Measurements from ENCODE around the gene B4GALT3.

The B4GALT3 gene

GRCh38 chr1:161201836-161202712 is 24.8 kb upstream of the B4GALT3 start, which contains the start of gene NDUFS2:
Gene NDUFS2, plus strand, starts transcription at chr1:161202367. Its CDS starts 19 bp downstream, at chr1:161202386.
- peak; percentile 96 for DNase-seq (ENCODE audit: low read depth)

- DNase-seq (ENCODE audit: low read depth) = no peak
Observed at GRCh38 chr1:161200992-161201835, 23.9 kb upstream of the B4GALT3 start.

- DNase-seq (ENCODE audit: low read depth) = no peak
Observed at GRCh38 chr1:161200421-161200991, 23.2 kb upstream of the B4GALT3 start.

- no peak for DNase-seq (ENCODE audit: low read depth)
Observed at GRCh38 chr1:161199506-161200139, 22.3 kb upstream of the B4GALT3 start.

GRCh38 chr1:161198897-161199431 is 21.7 kb upstream of the B4GALT3 start, which contains the start of gene ADAMTS4:
Gene ADAMTS4, minus strand, starts transcription at chr1:161199054. Its CDS starts 427 bp downstream, at chr1:161198627.
- no peak for DNase-seq (ENCODE audit: low read depth)

- DNase-seq (ENCODE audit: low read depth) = no peak
Observed at GRCh38 chr1:161198194-161198896, 21.0 kb upstream of the B4GALT3 start.

- DNase-seq (ENCODE audit: low read depth) = no peak
Observed at GRCh38 chr1:161197560-161198193, 20.4 kb upstream of the B4GALT3 start.

GRCh38 chr1:161196521-161197451 is 19.5 kb upstream of the B4GALT3 start:
- no peak for DNase-seq (ENCODE audit: low read depth)

GRCh38 chr1:161196111-161196510 is 18.8 kb upstream of the B4GALT3 start:
- DNase-seq (ENCODE audit: low read depth) = no peak

- no peak for DNase-seq (ENCODE audit: low read depth)
Observed at GRCh38 chr1:161195171-161195570, 17.9 kb upstream of the B4GALT3 start.

- no peak for DNase-seq (ENCODE audit: low read depth)
Observed at GRCh38 chr1:161193561-161194235, 16.4 kb upstream of the B4GALT3 start.

- no peak for DNase-seq (ENCODE audit: low read depth)
Observed at GRCh38 chr1:161192476-161193465, 15.5 kb upstream of the B4GALT3 start.

GRCh38 chr1:161191971-161192370 is 14.7 kb upstream of the B4GALT3 start:
- no peak for DNase-seq (ENCODE audit: low read depth)

- DNase-seq (ENCODE audit: low read depth) = no peak
Observed at GRCh38 chr1:161190962-161191521, 13.7 kb upstream of the B4GALT3 start.

- DNase-seq (ENCODE audit: low read depth) = no peak
Observed at GRCh38 chr1:161189036-161189435, 11.7 kb upstream of the B4GALT3 start.

GRCh38 chr1:161188381-161188780 is 11.1 kb upstream of the B4GALT3 start:
- DNase-seq (ENCODE audit: low read depth) = no peak

GRCh38 chr1:161187311-161187710 is 10.0 kb upstream of the B4GALT3 start:
- no peak for DNase-seq (ENCODE audit: low read depth)

Data from non-pigmented ciliary epithelial cell (primary cell).